Measurements from ENCODE around the gene EDIL3.

DNA sequence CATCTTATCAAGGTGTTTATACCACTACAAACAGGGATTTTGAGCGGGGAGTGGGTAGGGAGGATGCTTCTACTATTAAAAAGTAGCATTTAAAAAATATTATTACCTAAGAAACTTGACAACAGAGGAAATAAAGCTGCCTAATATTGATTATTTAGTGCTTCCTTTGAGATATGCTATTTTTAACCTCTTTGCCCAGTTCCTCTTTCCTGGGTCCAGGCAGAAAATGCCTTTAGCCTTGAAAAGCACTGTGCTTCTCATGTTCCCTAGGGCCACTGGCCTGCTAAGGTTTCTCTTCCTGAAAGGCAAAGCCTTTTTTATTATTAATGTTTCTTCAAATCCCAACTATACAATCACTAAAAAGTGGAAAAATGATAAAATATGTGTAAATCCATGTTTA is 446.8 kb downstream of the EDIL3 start:
- TF ChIP-seq EZH2 (IDR thresholded peaks at IDR 0.05) (no peak), POLR2AphosphoS5 (IDR thresholded peaks at IDR 0.05; ENCODE audit: borderline replicate concordance, low read depth, low read length) (no peak)
